ENCODE measurements around the gene ZNF319.

GRCh38 chr16:57982385-57982784 lies 18.1 kb downstream of the ZNF319 start:
- TF ChIP-seq ZNF622 (IDR thresholded peaks at IDR 0.05) (no peak), POLR2AphosphoS5 (IDR thresholded peaks at IDR 0.05; ENCODE audit: low read length) (no peak), JUNB (IDR thresholded peaks at IDR 0.05) (no peak)
- TF ChIP-seq, protein P1, sequence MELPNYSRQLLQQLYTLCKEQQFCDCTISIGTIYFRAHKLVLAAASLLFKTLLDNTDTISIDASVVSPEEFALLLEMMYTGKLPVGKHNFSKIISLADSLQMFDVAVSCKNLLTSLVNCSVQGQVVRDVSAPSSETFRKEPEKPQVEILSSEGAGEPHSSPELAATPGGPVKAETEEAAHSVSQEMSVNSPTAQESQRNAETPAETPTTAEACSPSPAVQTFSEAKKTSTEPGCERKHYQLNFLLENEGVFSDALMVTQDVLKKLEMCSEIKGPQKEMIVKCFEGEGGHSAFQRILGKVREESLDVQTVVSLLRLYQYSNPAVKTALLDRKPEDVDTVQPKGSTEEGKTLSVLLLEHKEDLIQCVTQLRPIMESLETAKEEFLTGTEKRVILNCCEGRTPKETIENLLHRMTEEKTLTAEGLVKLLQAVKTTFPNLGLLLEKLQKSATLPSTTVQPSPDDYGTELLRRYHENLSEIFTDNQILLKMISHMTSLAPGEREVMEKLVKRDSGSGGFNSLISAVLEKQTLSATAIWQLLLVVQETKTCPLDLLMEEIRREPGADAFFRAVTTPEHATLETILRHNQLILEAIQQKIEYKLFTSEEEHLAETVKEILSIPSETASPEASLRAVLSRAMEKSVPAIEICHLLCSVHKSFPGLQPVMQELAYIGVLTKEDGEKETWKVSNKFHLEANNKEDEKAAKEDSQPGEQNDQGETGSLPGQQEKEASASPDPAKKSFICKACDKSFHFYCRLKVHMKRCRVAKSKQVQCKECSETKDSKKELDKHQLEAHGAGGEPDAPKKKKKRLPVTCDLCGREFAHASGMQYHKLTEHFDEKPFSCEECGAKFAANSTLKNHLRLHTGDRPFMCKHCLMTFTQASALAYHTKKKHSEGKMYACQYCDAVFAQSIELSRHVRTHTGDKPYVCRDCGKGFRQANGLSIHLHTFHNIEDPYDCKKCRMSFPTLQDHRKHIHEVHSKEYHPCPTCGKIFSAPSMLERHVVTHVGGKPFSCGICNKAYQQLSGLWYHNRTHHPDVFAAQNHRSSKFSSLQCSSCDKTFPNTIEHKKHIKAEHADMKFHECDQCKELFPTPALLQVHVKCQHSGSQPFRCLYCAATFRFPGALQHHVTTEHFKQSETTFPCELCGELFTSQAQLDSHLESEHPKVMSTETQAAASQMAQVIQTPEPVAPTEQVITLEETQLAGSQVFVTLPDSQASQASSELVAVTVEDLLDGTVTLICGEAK (IDR thresholded peaks at IDR 0.05; ENCODE audit: borderline replicate concordance) = no peak
- TF ChIP-seq, protein P2, sequence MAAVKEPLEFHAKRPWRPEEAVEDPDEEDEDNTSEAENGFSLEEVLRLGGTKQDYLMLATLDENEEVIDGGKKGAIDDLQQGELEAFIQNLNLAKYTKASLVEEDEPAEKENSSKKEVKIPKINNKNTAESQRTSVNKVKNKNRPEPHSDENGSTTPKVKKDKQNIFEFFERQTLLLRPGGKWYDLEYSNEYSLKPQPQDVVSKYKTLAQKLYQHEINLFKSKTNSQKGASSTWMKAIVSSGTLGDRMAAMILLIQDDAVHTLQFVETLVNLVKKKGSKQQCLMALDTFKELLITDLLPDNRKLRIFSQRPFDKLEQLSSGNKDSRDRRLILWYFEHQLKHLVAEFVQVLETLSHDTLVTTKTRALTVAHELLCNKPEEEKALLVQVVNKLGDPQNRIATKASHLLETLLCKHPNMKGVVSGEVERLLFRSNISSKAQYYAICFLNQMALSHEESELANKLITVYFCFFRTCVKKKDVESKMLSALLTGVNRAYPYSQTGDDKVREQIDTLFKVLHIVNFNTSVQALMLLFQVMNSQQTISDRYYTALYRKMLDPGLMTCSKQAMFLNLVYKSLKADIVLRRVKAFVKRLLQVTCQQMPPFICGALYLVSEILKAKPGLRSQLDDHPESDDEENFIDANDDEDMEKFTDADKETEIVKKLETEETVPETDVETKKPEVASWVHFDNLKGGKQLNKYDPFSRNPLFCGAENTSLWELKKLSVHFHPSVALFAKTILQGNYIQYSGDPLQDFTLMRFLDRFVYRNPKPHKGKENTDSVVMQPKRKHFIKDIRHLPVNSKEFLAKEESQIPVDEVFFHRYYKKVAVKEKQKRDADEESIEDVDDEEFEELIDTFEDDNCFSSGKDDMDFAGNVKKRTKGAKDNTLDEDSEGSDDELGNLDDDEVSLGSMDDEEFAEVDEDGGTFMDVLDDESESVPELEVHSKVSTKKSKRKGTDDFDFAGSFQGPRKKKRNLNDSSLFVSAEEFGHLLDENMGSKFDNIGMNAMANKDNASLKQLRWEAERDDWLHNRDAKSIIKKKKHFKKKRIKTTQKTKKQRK (IDR thresholded peaks at IDR 0.05; ENCODE audit: low read depth, low read length) = no peak
- TF ChIP-seq, protein P3, sequence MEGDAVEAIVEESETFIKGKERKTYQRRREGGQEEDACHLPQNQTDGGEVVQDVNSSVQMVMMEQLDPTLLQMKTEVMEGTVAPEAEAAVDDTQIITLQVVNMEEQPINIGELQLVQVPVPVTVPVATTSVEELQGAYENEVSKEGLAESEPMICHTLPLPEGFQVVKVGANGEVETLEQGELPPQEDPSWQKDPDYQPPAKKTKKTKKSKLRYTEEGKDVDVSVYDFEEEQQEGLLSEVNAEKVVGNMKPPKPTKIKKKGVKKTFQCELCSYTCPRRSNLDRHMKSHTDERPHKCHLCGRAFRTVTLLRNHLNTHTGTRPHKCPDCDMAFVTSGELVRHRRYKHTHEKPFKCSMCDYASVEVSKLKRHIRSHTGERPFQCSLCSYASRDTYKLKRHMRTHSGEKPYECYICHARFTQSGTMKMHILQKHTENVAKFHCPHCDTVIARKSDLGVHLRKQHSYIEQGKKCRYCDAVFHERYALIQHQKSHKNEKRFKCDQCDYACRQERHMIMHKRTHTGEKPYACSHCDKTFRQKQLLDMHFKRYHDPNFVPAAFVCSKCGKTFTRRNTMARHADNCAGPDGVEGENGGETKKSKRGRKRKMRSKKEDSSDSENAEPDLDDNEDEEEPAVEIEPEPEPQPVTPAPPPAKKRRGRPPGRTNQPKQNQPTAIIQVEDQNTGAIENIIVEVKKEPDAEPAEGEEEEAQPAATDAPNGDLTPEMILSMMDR (IDR thresholded peaks at IDR 0.05 in 2 of 3, conservative IDR thresholded peaks at IDR 0.05 in 1 of 3; ENCODE audit: control insufficient read depth in 2 of 3, extremely low read depth in 1 of 3, insufficient read depth in 1 of 3, low read depth in 3 of 3, low read length in 3 of 3) = no peak

Data from GM12878 (cell line).